ENCODE measurements around the gene GRIK3. TPM values are rescaled to one million over a fixed set of nuclear protein-coding genes. Genes with fewer than 3 reads are reported as not detected.

GRIK3 gene
- total RNA-seq, 1 donor from 2014 or later, result not detected

GRCh38 chr1:37056325-37056724, 22.0 kb upstream of the GRIK3 start:
- TF ChIP-seq CTCF (IDR thresholded peaks at IDR 0.05; ENCODE audit: unreplicated experiment), result no peak
- H3K4me3 Mint-ChIP-seq, result no peak overlapping the region
- no peaks in the 10 kb centered on the region for H3K4me1 Mint-ChIP-seq
- DNase-seq (ENCODE audit: low spot score in 2 of 2, unreplicated experiment in 2 of 2), result no peak
- H3K27me3 Mint-ChIP-seq (ENCODE audit: low read depth), result peaks cover 44% of the 10 kb centered on the region
- H3K9me3 Mint-ChIP-seq, result no peaks in the 10 kb centered on the region
- no peak overlapping the region for H3K27ac Mint-ChIP-seq
- no peaks in the 10 kb centered on the region for H3K36me3 Mint-ChIP-seq

GRCh38 chr1:37055631-37056030, 21.3 kb upstream of the GRIK3 start:
- no peaks in the 10 kb centered on the region for H3K4me1 Mint-ChIP-seq
- H3K9me3 Mint-ChIP-seq, result no peaks in the 10 kb centered on the region
- no peak overlapping the region for H3K27ac Mint-ChIP-seq
- no peaks in the 10 kb centered on the region for H3K36me3 Mint-ChIP-seq
- H3K27me3 Mint-ChIP-seq (ENCODE audit: low read depth), result peaks cover 42% of the 10 kb centered on the region
- TF ChIP-seq CTCF (IDR thresholded peaks at IDR 0.05; ENCODE audit: unreplicated experiment), result no peak
- no peak overlapping the region for H3K4me3 Mint-ChIP-seq
- no peak for DNase-seq (ENCODE audit: low spot score in 2 of 2, unreplicated experiment in 2 of 2)

DNA sequence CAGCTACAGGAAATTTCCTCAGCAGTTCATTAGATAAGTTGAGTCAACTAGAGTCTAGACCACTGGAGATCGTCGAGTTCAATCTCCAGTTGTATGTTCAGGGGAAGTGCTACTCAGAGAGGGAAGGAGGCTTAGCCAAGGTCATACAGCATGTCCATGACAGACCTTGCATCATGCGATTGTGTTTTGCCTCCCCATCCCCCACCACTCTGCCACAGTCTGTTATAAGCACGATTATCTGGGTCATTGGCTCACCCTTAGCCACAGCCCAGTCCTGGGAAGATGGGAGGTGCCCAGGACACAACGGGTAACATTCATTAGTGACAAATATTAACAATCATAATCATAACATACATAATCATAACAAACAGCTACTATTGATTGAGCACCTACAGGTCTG, 18.9 kb upstream of the GRIK3 start:
- DNase-seq (ENCODE audit: low spot score in 2 of 2, unreplicated experiment in 2 of 2), result no peak
- Mint-ChIP-seq H3K4me3 (no peak overlapping the region), H3K27me3 (ENCODE audit: low read depth) (peaks cover 51% of the 10 kb centered on the region), H3K4me1 (no peaks in the 10 kb centered on the region), H3K9me3 (no peaks in the 10 kb centered on the region), H3K27ac (no peak overlapping the region), H3K36me3 (no peaks in the 10 kb centered on the region)
- TF ChIP-seq CTCF (IDR thresholded peaks at IDR 0.05; ENCODE audit: unreplicated experiment), result no peak

DNA sequence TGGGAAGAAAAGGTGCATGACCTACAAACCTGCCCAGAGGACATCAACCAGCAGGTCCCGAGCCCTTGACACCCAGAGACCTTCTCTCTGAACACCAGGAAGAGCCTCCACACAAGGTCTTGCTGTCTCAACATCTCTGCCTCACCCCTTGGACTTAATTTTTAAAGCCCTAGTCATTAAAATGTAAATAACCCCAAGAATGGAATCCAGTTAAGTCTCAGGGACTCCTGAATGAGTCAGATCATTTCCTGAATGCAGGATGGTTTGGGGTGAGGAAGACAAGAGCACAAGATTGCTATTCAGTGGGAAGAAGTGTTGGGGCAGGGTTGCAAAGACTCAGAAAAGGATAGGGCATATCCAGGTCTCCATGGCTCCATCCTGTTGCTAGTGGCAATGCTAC, 17.8 kb upstream of the GRIK3 start:
- Mint-ChIP-seq H3K36me3 (no peaks in the 10 kb centered on the region), H3K9me3 (no peaks in the 10 kb centered on the region), H3K27me3 (ENCODE audit: low read depth) (peaks cover 59% of the 10 kb centered on the region), H3K4me3 (no peak overlapping the region), H3K27ac (no peak overlapping the region), H3K4me1 (no peaks in the 10 kb centered on the region)
- no peak for TF ChIP-seq CTCF (IDR thresholded peaks at IDR 0.05; ENCODE audit: unreplicated experiment)
- DNase-seq (ENCODE audit: low spot score in 2 of 2, unreplicated experiment in 2 of 2), result no peak

GRCh38 chr1:37051346-37051745, 17.0 kb upstream of the GRIK3 start:
- H3K9me3 Mint-ChIP-seq, result no peaks in the 10 kb centered on the region
- no peak overlapping the region for H3K27ac Mint-ChIP-seq
- H3K4me1 Mint-ChIP-seq, result no peaks in the 10 kb centered on the region
- no peak for TF ChIP-seq CTCF (IDR thresholded peaks at IDR 0.05; ENCODE audit: unreplicated experiment)
- DNase-seq (ENCODE audit: low spot score in 2 of 2, unreplicated experiment in 2 of 2), result no peak
- H3K4me3 Mint-ChIP-seq, result no peak overlapping the region
- H3K27me3 Mint-ChIP-seq (ENCODE audit: low read depth), result peaks cover 66% of the 10 kb centered on the region
- H3K36me3 Mint-ChIP-seq, result no peaks in the 10 kb centered on the region

- no peak for DNase-seq (ENCODE audit: low spot score in 2 of 2, unreplicated experiment in 2 of 2)
- no peak for TF ChIP-seq CTCF (IDR thresholded peaks at IDR 0.05; ENCODE audit: unreplicated experiment)
- no peak overlapping the region for H3K4me3 Mint-ChIP-seq
- no peak overlapping the region for H3K27ac Mint-ChIP-seq
- no peaks in the 10 kb centered on the region for H3K36me3 Mint-ChIP-seq
- H3K9me3 Mint-ChIP-seq, result no peaks in the 10 kb centered on the region
- no peaks in the 10 kb centered on the region for H3K4me1 Mint-ChIP-seq
- H3K27me3 Mint-ChIP-seq (ENCODE audit: low read depth), result peaks cover 78% of the 10 kb centered on the region
Measured at GRCh38 chr1:37047542-37047941, 13.2 kb upstream of the GRIK3 start.
